ENCODE data around the gene HIGD1A. TPM values are rescaled to one million over a fixed set of nuclear protein-coding genes. Genes with fewer than 3 reads are reported as not detected.

Gene HIGD1A
- total and polyA plus RNA-seq, 2 experiments from 2014 or later: 102 to 144 TPM

- no peaks in the 10 kb centered on the region for H3F3A ChIP-seq (replicated peaks; ENCODE audit: low read depth)
- H2AFZ ChIP-seq: no peak overlapping the region
- H3K4me3 Mint-ChIP-seq: no peak overlapping the region
- TF ChIP-seq EZH2 (IDR thresholded peaks at IDR 0.05; ENCODE audit: low read depth, unreplicated experiment) (no peak), JUNB (IDR thresholded peaks at IDR 0.05; ENCODE audit: unreplicated experiment) (no peak), STAT1 (IDR thresholded peaks at IDR 0.05; ENCODE audit: unreplicated experiment) (no peak), ETS1 (IDR thresholded peaks at IDR 0.05) (no peak), CREB1 (CRISPR knock-in tag; IDR thresholded peaks at IDR 0.05; ENCODE audit: low read depth) (no peak), ZNF331 (CRISPR knock-in tag; IDR thresholded peaks at IDR 0.05; ENCODE audit: low read depth) (no peak), ZNF462 (CRISPR knock-in tag; IDR thresholded peaks at IDR 0.05) (no peak), ZNF114 (CRISPR knock-in tag; IDR thresholded peaks at IDR 0.05) (no peak), EZH2phosphoT487 (IDR thresholded peaks at IDR 0.05; ENCODE audit: unreplicated experiment) (no peak), NANOG (IDR thresholded peaks at IDR 0.05; ENCODE audit: borderline replicate concordance) (no peak), CTCF (conservative IDR thresholded peaks at IDR 0.05; ENCODE audit: low read depth in 2 of 2) (no peak), POLR2AphosphoS5 (IDR thresholded peaks at IDR 0.05; ENCODE audit: low read depth) (no peak)
- TF ChIP-seq, protein P1, sequence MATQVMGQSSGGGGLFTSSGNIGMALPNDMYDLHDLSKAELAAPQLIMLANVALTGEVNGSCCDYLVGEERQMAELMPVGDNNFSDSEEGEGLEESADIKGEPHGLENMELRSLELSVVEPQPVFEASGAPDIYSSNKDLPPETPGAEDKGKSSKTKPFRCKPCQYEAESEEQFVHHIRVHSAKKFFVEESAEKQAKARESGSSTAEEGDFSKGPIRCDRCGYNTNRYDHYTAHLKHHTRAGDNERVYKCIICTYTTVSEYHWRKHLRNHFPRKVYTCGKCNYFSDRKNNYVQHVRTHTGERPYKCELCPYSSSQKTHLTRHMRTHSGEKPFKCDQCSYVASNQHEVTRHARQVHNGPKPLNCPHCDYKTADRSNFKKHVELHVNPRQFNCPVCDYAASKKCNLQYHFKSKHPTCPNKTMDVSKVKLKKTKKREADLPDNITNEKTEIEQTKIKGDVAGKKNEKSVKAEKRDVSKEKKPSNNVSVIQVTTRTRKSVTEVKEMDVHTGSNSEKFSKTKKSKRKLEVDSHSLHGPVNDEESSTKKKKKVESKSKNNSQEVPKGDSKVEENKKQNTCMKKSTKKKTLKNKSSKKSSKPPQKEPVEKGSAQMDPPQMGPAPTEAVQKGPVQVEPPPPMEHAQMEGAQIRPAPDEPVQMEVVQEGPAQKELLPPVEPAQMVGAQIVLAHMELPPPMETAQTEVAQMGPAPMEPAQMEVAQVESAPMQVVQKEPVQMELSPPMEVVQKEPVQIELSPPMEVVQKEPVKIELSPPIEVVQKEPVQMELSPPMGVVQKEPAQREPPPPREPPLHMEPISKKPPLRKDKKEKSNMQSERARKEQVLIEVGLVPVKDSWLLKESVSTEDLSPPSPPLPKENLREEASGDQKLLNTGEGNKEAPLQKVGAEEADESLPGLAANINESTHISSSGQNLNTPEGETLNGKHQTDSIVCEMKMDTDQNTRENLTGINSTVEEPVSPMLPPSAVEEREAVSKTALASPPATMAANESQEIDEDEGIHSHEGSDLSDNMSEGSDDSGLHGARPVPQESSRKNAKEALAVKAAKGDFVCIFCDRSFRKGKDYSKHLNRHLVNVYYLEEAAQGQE (IDR thresholded peaks at IDR 0.05; ENCODE audit: unreplicated experiment): no peak
- H3K79me2 ChIP-seq (replicated peaks; ENCODE audit: insufficient read depth): no peaks in the 10 kb centered on the region
- no peak overlapping the region for H3K4me3 ChIP-seq
- H3K4me1 Mint-ChIP-seq: peaks cover 23% of the 10 kb centered on the region
- H3K9me2 ChIP-seq (ENCODE audit: insufficient read depth): no peaks in the 10 kb centered on the region
- no peaks in the 10 kb centered on the region for H3K27me3 ChIP-seq (ENCODE audit: insufficient read depth)
- H3K4me2 ChIP-seq: no peak overlapping the region
- no peaks in the 10 kb centered on the region for H4K20me1 ChIP-seq (replicated peaks; ENCODE audit: insufficient read depth)
- peaks cover 6% of the 10 kb centered on the region for H3K27me3 Mint-ChIP-seq (ENCODE audit: insufficient read depth, low read depth, poor library complexity)
- H3K9me3 Mint-ChIP-seq: no peaks in the 10 kb centered on the region
- DNase-seq (ENCODE audit: low spot score) (no peak), ATAC-seq (no peak)
- no peaks in the 10 kb centered on the region for H3K36me3 Mint-ChIP-seq (ENCODE audit: low read depth)
- H3K27ac ChIP-seq (ENCODE audit: low read depth): no peak overlapping the region
- H3K4me1 ChIP-seq (ENCODE audit: insufficient read depth): no peaks in the 10 kb centered on the region
- no peak overlapping the region for H3K27ac Mint-ChIP-seq
- no peaks in the 10 kb centered on the region for H3K36me3 ChIP-seq (ENCODE audit: insufficient read depth)
Measured at GRCh38 chr3:42745291-42745745, 59.0 kb downstream of the HIGD1A start.
